IPS DF 19.7 (cell line): ENCODE results near the gene TNPO3.
"Not testable (repeated sequence)": the region's sequence is repeated elsewhere in the genome, so short reads cannot be mapped to it uniquely, and the experiment has no call there.

ENCODE experiments used
- DNase-seq: peaks from one replicate; pipeline ENCODE4 v3.0.0-alpha.2; 2013; ENCODE audit warnings: low read depth, low spot score

The TNPO3 gene

GRCh38 chr7:129017264-129017663, 37.6 kb downstream of the TNPO3 start:
- DNase-seq, result no peak

DNA sequence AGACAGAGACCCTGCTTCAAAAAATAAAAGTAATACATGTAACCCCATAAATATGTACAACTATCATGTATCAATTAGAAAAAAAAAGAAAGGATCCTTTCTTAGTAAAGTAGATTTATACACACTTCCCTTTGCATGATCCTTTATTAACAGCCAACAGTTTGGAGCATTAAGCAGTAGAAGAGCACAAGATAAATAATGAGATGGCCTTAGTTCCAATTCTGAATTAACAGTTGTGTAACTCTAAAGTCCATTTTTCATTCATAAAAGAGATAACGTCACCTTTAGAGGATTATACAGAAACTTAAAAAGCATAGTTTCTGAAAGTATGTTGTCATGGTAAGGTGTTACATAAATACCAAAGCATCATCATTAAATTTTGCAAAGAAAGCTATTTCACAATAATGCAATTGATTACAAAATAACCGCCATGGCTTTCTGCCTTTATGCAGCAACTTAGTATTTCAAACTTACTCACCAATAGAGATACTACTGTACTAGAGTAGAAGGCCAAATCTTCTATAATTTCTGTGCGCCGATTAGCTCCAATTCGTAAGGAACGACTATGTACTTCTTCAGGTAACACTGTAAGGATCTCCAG, 40.3 kb downstream of the TNPO3 start:
- no peak for DNase-seq

GRCh38 chr7:129013048-129013724, 41.7 kb downstream of the TNPO3 start:
- DNase-seq, result no peak

DNA sequence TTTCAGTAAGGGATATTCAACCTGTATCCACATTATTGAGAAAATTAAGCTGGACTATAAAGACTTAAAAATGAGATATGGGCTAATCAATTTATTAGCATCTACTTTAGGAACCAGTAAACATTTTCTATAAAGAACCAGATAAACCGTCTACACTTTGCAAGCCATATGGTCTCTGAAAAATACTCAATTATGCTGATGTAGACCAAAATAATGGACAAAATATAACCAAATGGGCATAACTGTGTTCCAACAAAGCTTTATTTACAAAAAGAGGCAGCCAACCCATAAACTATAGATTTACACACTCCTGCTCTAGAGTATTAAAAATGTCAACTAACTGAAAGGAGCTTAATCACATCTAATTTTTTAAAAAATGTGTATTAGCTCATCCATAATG, 42.3 kb downstream of the TNPO3 start:
- DNase-seq, result no peak

- DNase-seq, result no peak
Observed at GRCh38 chr7:129010075-129010474, 44.8 kb downstream of the TNPO3 start.

GRCh38 chr7:129009437-129009836, 45.5 kb downstream of the TNPO3 start:
- no peak for DNase-seq

GRCh38 chr7:129008645-129009414, 46.1 kb downstream of the TNPO3 start:
- DNase-seq, result no peak

DNA sequence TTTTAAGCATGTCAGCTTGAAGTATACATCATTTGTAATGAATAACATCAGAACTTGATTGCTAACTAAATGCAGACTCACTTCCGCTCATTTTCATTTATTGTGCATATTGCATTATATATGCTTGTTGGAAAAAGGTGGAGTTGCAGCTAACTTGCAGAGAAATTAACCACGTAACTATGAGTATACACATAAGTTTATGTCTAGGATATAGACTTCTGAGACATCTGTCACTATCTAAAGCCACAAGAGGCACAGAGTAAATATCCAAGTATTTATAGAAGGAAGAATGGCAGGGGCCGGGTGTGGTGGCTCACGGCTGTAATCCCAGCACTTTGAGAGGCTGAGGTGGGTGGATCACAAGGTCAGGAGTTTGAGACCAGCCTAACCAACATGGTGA, 47.3 kb downstream of the TNPO3 start:
- DNase-seq, result no peak

DNA sequence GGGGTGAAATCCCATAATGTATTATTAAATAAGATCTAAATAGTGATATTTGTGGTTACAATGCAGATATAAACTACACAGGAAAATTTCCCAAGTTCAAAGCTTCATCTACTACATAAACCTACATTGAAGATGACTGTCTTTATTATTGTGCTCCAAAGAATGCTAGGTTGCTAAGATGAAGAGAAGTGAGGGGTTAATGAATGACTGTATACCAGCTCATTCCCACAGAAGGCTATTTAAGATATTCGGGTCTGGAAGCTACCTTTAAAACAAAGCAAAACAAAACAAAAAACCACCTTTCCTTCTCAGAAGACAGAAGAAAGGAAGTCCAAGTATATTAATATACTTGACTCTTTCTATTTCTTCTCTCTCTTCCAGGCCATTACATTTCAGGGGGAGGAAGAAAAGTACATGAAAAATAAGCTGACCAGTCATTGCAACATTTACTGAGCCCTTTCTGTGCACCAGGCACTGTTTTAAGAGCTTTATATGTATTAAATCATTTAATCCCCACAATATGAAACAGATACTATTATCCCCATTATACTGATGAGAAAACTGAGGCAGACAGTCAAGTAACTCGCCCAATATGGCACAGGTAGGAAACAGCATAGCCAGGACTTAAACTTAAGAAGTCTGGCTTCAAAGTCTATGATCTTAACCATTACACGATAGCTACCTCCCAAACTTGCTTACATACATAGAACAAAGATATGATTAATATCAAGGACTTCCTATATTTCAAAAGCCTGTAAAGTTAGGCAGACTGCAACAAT, 48.1 kb downstream of the TNPO3 start:
- DNase-seq, result no peak

- DNase-seq, result no peak
Observed at GRCh38 chr7:129005186-129005585, 49.7 kb downstream of the TNPO3 start.

DNA sequence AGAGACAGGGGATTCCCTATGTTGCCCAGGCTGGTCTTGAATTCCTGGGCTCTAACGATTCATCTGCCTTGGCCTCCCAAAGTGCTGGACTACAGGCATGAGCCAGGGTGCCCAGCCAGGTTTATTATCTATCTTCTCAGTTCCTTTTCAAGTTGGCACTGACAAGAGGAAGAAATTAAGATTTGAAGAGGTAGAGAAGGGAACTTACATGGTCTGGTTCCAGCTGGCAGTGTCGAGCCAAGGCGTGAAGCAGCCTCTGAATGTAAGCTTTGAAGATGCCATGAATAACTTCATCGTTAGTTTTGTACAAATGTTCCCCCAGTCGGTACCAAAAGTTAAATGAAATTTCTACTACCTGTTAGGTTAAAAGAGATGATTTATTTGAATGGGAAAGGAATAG, 57.7 kb downstream of the TNPO3 start:
- DNase-seq, result no peak

GRCh38 chr7:128994560-128994959, 60.4 kb downstream of the TNPO3 start:
- not testable (repeated sequence) for DNase-seq

GRCh38 chr7:128993419-128993818, 61.5 kb downstream of the TNPO3 start:
- DNase-seq, result no peak

DNA sequence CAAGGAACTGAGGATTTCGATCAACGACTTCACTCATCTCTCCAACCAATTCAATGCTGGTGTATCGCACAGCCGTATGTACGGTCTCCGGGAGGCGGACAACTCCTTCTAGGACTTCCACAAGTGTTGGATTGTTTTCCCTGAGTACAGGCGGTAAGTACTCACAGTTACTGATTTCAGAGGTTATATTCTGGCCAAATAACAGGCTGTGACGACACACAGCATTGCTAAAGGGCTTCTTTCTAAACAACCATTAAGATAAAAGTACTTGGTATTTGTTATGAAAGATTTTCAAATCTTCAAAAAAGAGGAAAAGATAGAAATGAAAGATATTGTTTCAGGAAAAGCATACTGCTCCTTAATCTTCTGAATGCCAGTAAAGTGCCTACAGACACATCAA, 65.0 kb downstream of the TNPO3 start:
- no peak for DNase-seq

- no peak for DNase-seq
Observed at GRCh38 chr7:128988372-128988771, 66.5 kb downstream of the TNPO3 start.

DNA sequence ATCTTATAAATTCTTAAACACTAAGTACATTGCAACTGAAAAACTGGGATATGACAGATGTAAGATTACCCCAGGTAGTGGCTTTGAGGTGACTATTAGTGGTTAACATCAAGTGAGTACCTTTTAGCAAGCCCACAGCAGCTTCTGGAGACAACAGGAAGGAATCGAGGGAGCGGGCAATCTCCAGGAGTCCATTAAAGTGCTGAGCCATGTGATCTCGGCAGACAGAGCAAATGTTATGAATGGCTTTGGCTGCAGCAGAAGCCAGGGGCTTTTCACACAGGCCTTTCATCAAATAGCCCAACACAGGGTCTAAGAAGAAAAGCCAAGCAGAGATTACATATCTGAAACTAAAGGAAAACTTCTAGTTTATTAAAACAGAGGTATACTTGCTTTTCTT, 68.3 kb downstream of the TNPO3 start:
- no peak for DNase-seq

GRCh38 chr7:128985660-128986059, 69.3 kb downstream of the TNPO3 start:
- DNase-seq, result no peak

DNA sequence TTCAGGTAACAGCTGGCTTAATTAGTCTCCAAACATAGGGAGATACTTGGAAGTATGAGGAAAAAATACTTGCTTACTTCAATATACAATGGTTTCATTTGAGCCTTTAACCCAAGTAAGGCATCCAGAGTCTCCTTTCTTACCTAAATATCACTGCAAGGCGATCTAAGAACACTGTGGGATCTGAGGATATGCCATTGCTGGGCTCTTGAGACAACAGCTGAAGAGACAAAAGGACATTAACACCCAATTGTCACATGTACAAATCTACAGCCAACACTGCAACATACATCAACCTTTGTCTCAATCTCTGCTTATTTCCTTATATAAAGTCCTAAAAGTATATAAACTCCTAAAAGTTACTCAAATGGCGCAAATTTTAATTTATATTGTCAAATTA, 72.8 kb downstream of the TNPO3 start:
- DNase-seq, result no peak

DNA sequence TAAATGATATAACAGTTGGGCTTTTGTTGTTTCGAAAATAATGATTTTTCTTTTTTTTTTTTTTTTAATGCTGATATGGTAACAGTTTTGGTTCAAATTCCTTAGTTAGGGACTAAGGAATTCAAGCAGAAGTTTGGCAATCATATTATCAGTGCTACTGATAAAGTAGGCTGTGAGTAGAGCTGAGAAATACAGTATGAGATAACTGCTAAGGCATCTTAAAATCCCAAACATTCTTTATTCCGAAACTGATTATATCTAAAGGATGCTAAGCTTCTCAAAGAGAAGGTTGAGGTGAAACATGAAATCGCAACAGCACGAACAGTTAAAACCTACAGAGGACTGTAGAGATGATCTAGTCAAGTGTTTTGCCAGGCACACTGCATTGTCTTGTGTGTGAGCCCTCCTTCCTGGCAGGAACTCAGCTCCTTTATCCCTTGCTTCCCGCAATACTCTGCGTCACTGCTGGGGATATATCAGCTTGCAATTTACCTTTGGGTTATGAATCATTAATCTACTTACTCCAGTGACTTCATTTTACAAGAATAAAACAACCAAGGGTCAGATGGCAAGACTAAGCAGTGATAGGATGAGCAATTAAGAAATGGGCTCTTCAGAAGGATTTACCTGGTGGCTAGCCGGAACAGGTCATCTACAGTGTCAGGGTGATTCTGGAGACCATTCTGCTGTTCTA, 80.5 kb downstream of the TNPO3 start:
- no peak for DNase-seq

GRCh38 chr7:128968624-128969023, 86.3 kb downstream of the TNPO3 start:
- no peak for DNase-seq

GRCh38 chr7:128963327-128963757, 91.6 kb downstream of the TNPO3 start:
- no peak for DNase-seq

DNA sequence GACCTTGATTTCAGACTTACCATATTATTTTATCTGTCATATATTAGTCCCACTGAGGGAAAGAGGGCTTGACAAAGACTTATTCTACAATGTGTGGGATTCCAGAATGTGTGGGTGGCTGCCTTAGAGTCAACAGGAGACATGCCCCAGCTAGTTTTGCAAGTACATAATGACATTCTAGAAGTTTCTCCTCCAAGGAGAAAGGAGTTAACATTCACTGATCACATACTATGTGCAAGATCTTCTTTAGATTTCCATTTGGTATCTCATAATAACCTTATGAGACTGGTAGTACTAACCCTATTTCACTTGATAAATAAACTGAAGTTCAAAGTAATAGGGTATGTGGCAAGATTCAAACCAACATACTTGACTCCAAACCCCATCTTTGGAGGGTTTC, 92.0 kb downstream of the TNPO3 start:
- no peak for DNase-seq
